ENCODE measurements around the gene DYDC2.
A peak's percentile ranks its signal among the peaks of the same experiment; 100 is the strongest.

DYDC2 gene

GRCh38 chr10:80372675-80373074 lies 16.1 kb downstream of the DYDC2 start:
- DNase-seq, result no peak

GRCh38 chr10:80373502-80373901 lies 16.9 kb downstream of the DYDC2 start:
- DNase-seq, result no peak

- no peak for DNase-seq
Measured at GRCh38 chr10:80379701-80380100, 23.1 kb downstream of the DYDC2 start.

GRCh38 chr10:80380185-80380584 lies 23.6 kb downstream of the DYDC2 start:
- DNase-seq, result no peak

- DNase-seq, result no peak
Measured at GRCh38 chr10:80382989-80383388, 26.4 kb downstream of the DYDC2 start.

GRCh38 chr10:80390740-80391139 lies 34.2 kb downstream of the DYDC2 start:
- DNase-seq, result no peak

- no peak for DNase-seq
Measured at GRCh38 chr10:80392250-80392649, 35.7 kb downstream of the DYDC2 start.

- DNase-seq, result no peak
Measured at GRCh38 chr10:80394358-80394916, 37.9 kb downstream of the DYDC2 start.

- no peak for DNase-seq
Measured at GRCh38 chr10:80397014-80397413, 40.4 kb downstream of the DYDC2 start.

GRCh38 chr10:80400136-80400804 lies 43.7 kb downstream of the DYDC2 start:
- no peak for DNase-seq

- DNase-seq, result no peak
Measured at GRCh38 chr10:80405035-80405434, 48.5 kb downstream of the DYDC2 start.

GRCh38 chr10:80405626-80406025 lies 49.0 kb downstream of the DYDC2 start:
- no peak for DNase-seq

- DNase-seq, result no peak
Measured at GRCh38 chr10:80406204-80406603, 49.6 kb downstream of the DYDC2 start.

- no peak for DNase-seq
Measured at GRCh38 chr10:80407812-80408241, 51.2 kb downstream of the DYDC2 start.

GRCh38 chr10:80408242-80409101 lies 51.9 kb downstream of the DYDC2 start, which contains the start of gene PRXL2A:
Gene PRXL2A, plus strand, starts transcription at chr10:80408551. Its CDS starts 11,917 bp downstream, at chr10:80420468.
- DNase-seq, result peak; percentile 61

GRCh38 chr10:80409121-80409520 lies 52.5 kb downstream of the DYDC2 start:
- DNase-seq, result no peak

GRCh38 chr10:80410122-80410521 lies 53.5 kb downstream of the DYDC2 start:
- no peak for DNase-seq

GRCh38 chr10:80410578-80411145 lies 54.1 kb downstream of the DYDC2 start:
- no peak for DNase-seq

GRCh38 chr10:80411267-80411668 lies 54.7 kb downstream of the DYDC2 start:
- no peak for DNase-seq

GRCh38 chr10:80411681-80412220 lies 55.2 kb downstream of the DYDC2 start:
- DNase-seq, result no peak

- DNase-seq, result no peak
Measured at GRCh38 chr10:80412486-80412885, 55.9 kb downstream of the DYDC2 start.

GRCh38 chr10:80413271-80413996 lies 56.9 kb downstream of the DYDC2 start:
- DNase-seq, result no peak

All from NCI-H1092 (cell line).